ENCODE data around the gene PLAAT1. TPM values are rescaled to one million over a fixed set of nuclear protein-coding genes. Genes with fewer than 3 reads are reported as not detected.

The PLAAT1 gene
- total RNA-seq (2021; ENCODE audit: unreplicated experiment) (not detected), Bru-seq, nascent RNA (not detected), BruChase-seq, experiment 1, labeled RNA remaining after a 6-hour chase (not detected), BruChase-seq, experiment 2, labeled RNA remaining after a 2-hour chase (not detected)
- not detected in 2 replicates for polyA plus RNA-seq (2012)
- long read RNA-seq = 0 reads

DNA sequence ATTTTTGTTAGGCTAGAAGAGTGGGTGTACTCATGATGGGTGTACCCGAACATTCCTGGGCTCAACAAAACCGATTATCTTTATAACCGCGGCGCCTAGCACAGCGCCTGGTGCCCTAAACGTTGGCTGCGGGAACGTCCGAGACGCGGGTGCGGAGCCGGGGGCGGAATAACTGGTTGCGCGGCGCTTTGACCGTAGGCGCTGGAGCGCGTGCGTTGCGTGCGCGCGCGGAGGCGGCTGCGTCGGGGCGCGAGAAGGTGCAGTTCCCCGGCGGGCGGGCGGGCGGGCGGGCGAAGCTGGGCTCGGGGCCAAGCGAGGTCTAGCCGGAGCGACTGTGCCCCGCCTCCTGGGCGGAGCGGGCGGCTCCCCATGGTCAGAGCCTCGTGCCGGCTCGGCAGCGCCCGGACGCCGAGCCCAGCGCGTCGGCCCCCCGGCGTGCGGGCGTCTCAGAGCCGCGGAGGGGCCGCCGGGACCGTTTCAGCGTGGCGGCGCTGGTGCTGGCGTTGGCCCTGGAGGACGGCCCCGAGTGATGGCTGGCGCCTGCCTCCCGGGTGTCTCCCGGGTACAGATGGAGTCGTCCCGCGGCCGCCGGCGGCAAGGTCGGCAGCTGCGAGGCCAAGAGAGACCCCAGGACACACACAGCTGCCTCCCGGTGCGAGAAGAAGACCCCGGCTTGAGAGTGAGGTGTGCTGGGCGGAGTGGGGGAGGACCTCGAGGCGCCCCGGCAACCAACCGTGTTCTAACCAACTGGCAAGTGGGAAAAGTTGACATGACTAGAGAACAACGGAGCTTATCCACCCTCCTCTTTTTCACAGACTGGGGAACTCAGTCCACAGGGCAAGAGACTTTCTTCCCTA is at the start of gene PLAAT1:
TSS of gene PLAAT1 (plus strand) at position 373 of the 857 bp plus-strand sequence. CDS start 14,429 bp downstream, outside the sequence.
- no peaks in the 10 kb centered on the region for H3K4me1 ChIP-seq (ENCODE audit: control insufficient read depth in 1 of 2, insufficient read depth in 2 of 2, low read length in 2 of 2)
- H3K27me3 ChIP-seq (ENCODE audit: insufficient read depth, low read length) = 0 out of 2 replicates have a peak, but pooled peaks cover 8% of the 10 kb centered on the region
- intact Hi-C loops (cut with micrococcal nuclease) = no loop called here
- H3K4me2 ChIP-seq (ENCODE audit: low read length) = no peak within 1 kb of the TSS
- ChIA-PET POLR2A (no interaction called here), RAD21 (ENCODE audit: low non-redundant PET in 1 of 2, low total read pairs in 2 of 2, uncharacterized antibody in 2 of 2, unreplicated experiment in 2 of 2) (no interaction called here), CTCF (no interaction called here)
- TF ChIP-seq SRF (IDR thresholded peaks at IDR 0.05; ENCODE audit: low read depth) (no peak), FOSL1 (IDR thresholded peaks at IDR 0.05; ENCODE audit: low read depth) (no peak), TCF7L2 (IDR thresholded peaks at IDR 0.05; ENCODE audit: borderline replicate concordance, extremely low read depth, insufficient read depth, insufficient read length) (no peak), ZFX (IDR thresholded peaks at IDR 0.05) (no peak), JUND (IDR thresholded peaks at IDR 0.05) (no peak), SP1 (IDR thresholded peaks at IDR 0.05; ENCODE audit: low read depth) (no peak), POLR2A (IDR thresholded peaks at IDR 0.05; ENCODE audit: borderline replicate concordance, extremely low read depth, insufficient read depth, insufficient read length) (no peak), ATF3 (IDR thresholded peaks at IDR 0.05) (no peak), CBX3 (IDR thresholded peaks at IDR 0.05; ENCODE audit: low read depth) (no peak), RAD21 (IDR thresholded peaks at IDR 0.05; ENCODE audit: low read depth) (no peak), ZBTB33 (IDR thresholded peaks at IDR 0.05; ENCODE audit: extremely low read depth, insufficient replicate concordance, low read length) (no peak)
- TF ChIP-seq, protein P1, sequence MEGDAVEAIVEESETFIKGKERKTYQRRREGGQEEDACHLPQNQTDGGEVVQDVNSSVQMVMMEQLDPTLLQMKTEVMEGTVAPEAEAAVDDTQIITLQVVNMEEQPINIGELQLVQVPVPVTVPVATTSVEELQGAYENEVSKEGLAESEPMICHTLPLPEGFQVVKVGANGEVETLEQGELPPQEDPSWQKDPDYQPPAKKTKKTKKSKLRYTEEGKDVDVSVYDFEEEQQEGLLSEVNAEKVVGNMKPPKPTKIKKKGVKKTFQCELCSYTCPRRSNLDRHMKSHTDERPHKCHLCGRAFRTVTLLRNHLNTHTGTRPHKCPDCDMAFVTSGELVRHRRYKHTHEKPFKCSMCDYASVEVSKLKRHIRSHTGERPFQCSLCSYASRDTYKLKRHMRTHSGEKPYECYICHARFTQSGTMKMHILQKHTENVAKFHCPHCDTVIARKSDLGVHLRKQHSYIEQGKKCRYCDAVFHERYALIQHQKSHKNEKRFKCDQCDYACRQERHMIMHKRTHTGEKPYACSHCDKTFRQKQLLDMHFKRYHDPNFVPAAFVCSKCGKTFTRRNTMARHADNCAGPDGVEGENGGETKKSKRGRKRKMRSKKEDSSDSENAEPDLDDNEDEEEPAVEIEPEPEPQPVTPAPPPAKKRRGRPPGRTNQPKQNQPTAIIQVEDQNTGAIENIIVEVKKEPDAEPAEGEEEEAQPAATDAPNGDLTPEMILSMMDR (IDR thresholded peaks at IDR 0.05 in 2 of 3, conservative IDR thresholded peaks at IDR 0.05 in 1 of 3; ENCODE audit: borderline replicate concordance in 1 of 3, insufficient read depth in 1 of 3, low read depth in 2 of 3, low read length in 2 of 3) = no peak
- no peak within 1 kb of the TSS for H3K4me3 ChIP-seq (replicated peaks in 1 of 2; ENCODE audit: low read depth in 1 of 2, low read length in 2 of 2)
- H3K9ac ChIP-seq (ENCODE audit: low read length) = no peak within 1 kb of the TSS
- no peak for ATAC-seq
- no TSS peak for BruUV-seq (replicated peaks)
- H3K79me2 ChIP-seq (ENCODE audit: insufficient read depth, low read length) = no peaks in the 10 kb centered on the region
- DNase-seq (ENCODE audit: low read depth, low spot score) = no peak
- no peak within 1 kb of the TSS for H3K27ac ChIP-seq (ENCODE audit: low read depth, low read length)
- H2AFZ ChIP-seq (ENCODE audit: low read depth, low read length, poor library complexity, severe bottlenecking) = no peak within 1 kb of the TSS
- H3K9me2 ChIP-seq (ENCODE audit: insufficient read depth) = no peaks in the 10 kb centered on the region
- H3K9me3 ChIP-seq (ENCODE audit: control insufficient read depth in 1 of 2, insufficient read depth in 1 of 2, low read depth in 1 of 2, low read length in 2 of 2) = no peaks in the 10 kb centered on the region
- H4K20me1 ChIP-seq (ENCODE audit: insufficient read depth) = no peaks in the 10 kb centered on the region
- H3K36me3 ChIP-seq (ENCODE audit: control insufficient read depth in 1 of 2, insufficient read depth in 2 of 2, low read length in 2 of 2) = no peaks in the 10 kb centered on the region
